HCT116 (cell line): ENCODE results near the gene IGF2R. TPM values are rescaled to one million over a fixed set of nuclear protein-coding genes. Genes with fewer than 3 reads are reported as not detected.

Source experiments
- ATAC-seq: fragments of 200-7000 bp; cut with Tn5 transposase; 2 replicates; pipeline ENCODE4 v1.9.1; 2020; ENCODE audit warnings: mild to moderate bottlenecking, moderate library complexity
- BruUV-seq: library from RNA; stranded (reverse); fragments of 400-500 nt; replicated peaks from 2 replicates; lab custom pipeline; 2021; lab: Mats Ljungman, UMichigan
- CTCF ChIA-PET: fragments of 300-600 bp; sonication (Branson Sonifier 250); formaldehyde crosslinking; loops from one replicate; lab custom pipeline; 2021; ENCODE audit warnings: antibody characterized with exemption; lab: Charles Lee
- POLR2A ChIA-PET: fragments of 300-600, 350-600 bp; sonication (Branson Sonifier 250); formaldehyde crosslinking; loops from one replicate; lab custom pipeline; 2021; ENCODE audit warnings: antibody characterized with exemption; lab: Charles Lee
- RAD21 ChIA-PET, 2 experiments: fragments of 300-600 bp; sonication (Branson Sonifier 250); formaldehyde crosslinking; loops; one replicate each; lab custom pipeline; 2023; ENCODE audit warnings: low total read pairs in 2 of 2; ENCODE audit not compliant: uncharacterized antibody in 2 of 2, unreplicated experiment in 2 of 2, low non-redundant PET in 1 of 2; lab: Charles Lee
- DNase-seq: peaks from one replicate; pipeline ENCODE4 v3.0.0-alpha.2; 2010; ENCODE audit warnings: low read depth, low spot score
- H2AFZ ChIP-seq: fragments of 200-600 bp; shearing (Covaris generic), sonication (generic); 2 replicates; pipeline ENCODE4 v1.6.1; 2017; ENCODE audit warnings: low read depth, mixed run types, mixed read lengths, antibody characterized with exemption, low read length; ENCODE audit not compliant: poor library complexity, severe bottlenecking
- H3K27ac ChIP-seq: 2 replicates; pipeline ENCODE4 v1.5.1; 2012; ENCODE audit warnings: low read depth, low read length
- H3K27me3 ChIP-seq: fragments of 200-600 bp; sonication (generic); 2 replicates; pipeline ENCODE4 v1.6.1; 2016; ENCODE audit warnings: mixed run types, low read length, mixed read lengths; ENCODE audit not compliant: insufficient read depth
- H3K36me3 ChIP-seq, 2 experiments: fragments of 200-500 bp in 1 of 2; fragments of 200-600 bp in 1 of 2; sonication (Bioruptor generic) in 1 of 2; sonication (generic) in 1 of 2; 2 replicates each; pipeline versions ENCODE4 v1.5.1 to v1.6.1; 2014 to 2016; ENCODE audit warnings: low read length in 2 of 2, inconsistent platforms in 1 of 2, mixed read lengths in 1 of 2, mixed run types in 1 of 2; ENCODE audit not compliant: insufficient read depth in 2 of 2, control insufficient read depth in 1 of 2
- H3K4me1 ChIP-seq, 2 experiments: fragments of 200-600 bp in 1 of 2; sonication (generic) in 1 of 2; 2 replicates each; pipeline versions ENCODE4 v1.5.1 to v1.6.1; 2012 to 2017; ENCODE audit warnings: low read length in 2 of 2, inconsistent platforms in 1 of 2, mild to moderate bottlenecking in 1 of 2, mixed read lengths in 1 of 2, mixed run types in 1 of 2, moderate library complexity in 1 of 2; ENCODE audit not compliant: insufficient read depth in 2 of 2, control insufficient read depth in 1 of 2
- H3K4me2 ChIP-seq: fragments of 200-600 bp; sonication (generic); 2 replicates; pipeline ENCODE4 v1.6.1; 2017; ENCODE audit warnings: mixed run types, low read length, mixed read lengths
- H3K4me3 ChIP-seq, 2 experiments: fragments of 200-600 bp in 1 of 2; sonication (generic) in 1 of 2; replicated peaks in 1 of 2; 2 replicates each; pipeline ENCODE4 v1.5.1; 2011 to 2016; ENCODE audit warnings: low read length in 2 of 2, control low read depth in 1 of 2, low read depth in 1 of 2, mild to moderate bottlenecking in 1 of 2, mixed read lengths in 1 of 2, mixed run types in 1 of 2
- H3K79me2 ChIP-seq: fragments of 200-600 bp; sonication (generic); 2 replicates; pipeline ENCODE4 v1.6.1; 2017; ENCODE audit warnings: mild to moderate bottlenecking, mixed run types, low read length, moderate library complexity, mixed read lengths; ENCODE audit not compliant: insufficient read depth
- H3K9ac ChIP-seq: fragments of 200-600 bp; sonication (generic); 2 replicates; pipeline ENCODE4 v1.6.1; 2016; ENCODE audit warnings: low read length, mixed read lengths
- H3K9me2 ChIP-seq: fragments of 200-600 bp; sonication (generic), shearing (Covaris generic); 2 replicates; pipeline ENCODE4 v1.6.1; 2017; ENCODE audit warnings: mixed run types, mild to moderate bottlenecking, moderate library complexity; ENCODE audit not compliant: insufficient read depth
- H3K9me3 ChIP-seq, 2 experiments: fragments of 200-500 bp in 1 of 2; fragments of 200-600 bp in 1 of 2; sonication (Bioruptor generic) in 1 of 2; sonication (generic) in 1 of 2; 2 replicates each; pipeline ENCODE4 v1.6.1; 2014 to 2017; ENCODE audit warnings: low read length in 2 of 2, mixed read lengths in 2 of 2, inconsistent platforms in 1 of 2, low read depth in 1 of 2, mild to moderate bottlenecking in 1 of 2, mixed run types in 1 of 2, moderate library complexity in 1 of 2; ENCODE audit not compliant: control insufficient read depth in 1 of 2, insufficient read depth in 1 of 2
- H4K20me1 ChIP-seq: fragments of 200-600 bp; sonication (generic), shearing (Covaris generic); 2 replicates; pipeline ENCODE4 v1.6.1; 2017; ENCODE audit warnings: mixed run types, mild to moderate bottlenecking, moderate library complexity; ENCODE audit not compliant: insufficient read depth
- ATF3 ChIP-seq: IDR thresholded peaks from 2 replicates; pipeline ENCODE4 v1.6.1; 2012
- CTCF ChIP-seq, 3 experiments: fragments of 200-600 bp in 1 of 3; sonication (generic) in 1 of 3; IDR thresholded peaks in 2 of 3; conservative IDR thresholded peaks in 1 of 3; 2 replicates each; pipeline ENCODE4 v1.5.1; 2012 to 2017; ENCODE audit warnings: low read depth in 2 of 3, low read length in 2 of 3, antibody characterized with exemption in 1 of 3, borderline replicate concordance in 1 of 3, control low read depth in 1 of 3, mild to moderate bottlenecking in 1 of 3, mixed read lengths in 1 of 3, mixed run types in 1 of 3, moderate library complexity in 1 of 3; ENCODE audit not compliant: insufficient read depth in 1 of 3
- EGR1 ChIP-seq: IDR thresholded peaks from 2 replicates; pipeline ENCODE4 v1.6.1; 2012; ENCODE audit warnings: low read depth
- ELF1 ChIP-seq: IDR thresholded peaks from 2 replicates; pipeline ENCODE4 v1.6.1; 2012; ENCODE audit warnings: low read depth, borderline replicate concordance
- FOSL1 ChIP-seq: IDR thresholded peaks from 2 replicates; pipeline ENCODE4 v1.6.1; 2012; ENCODE audit warnings: low read depth
- SRF ChIP-seq: IDR thresholded peaks from 2 replicates; pipeline ENCODE4 v1.6.1; 2012; ENCODE audit warnings: low read depth
- TCF7L2 ChIP-seq: IDR thresholded peaks from 2 replicates; pipeline ENCODE4 v1.7.0; 2011; ENCODE audit warnings: borderline replicate concordance, inconsistent platforms; ENCODE audit not compliant: insufficient read depth, insufficient read length; ENCODE audit errors: extremely low read depth
- ZBTB33 ChIP-seq: IDR thresholded peaks from 2 replicates; pipeline ENCODE4 v1.6.1; 2011; ENCODE audit warnings: mild to moderate bottlenecking, low read length, moderate library complexity; ENCODE audit not compliant: insufficient replicate concordance; ENCODE audit errors: extremely low read depth
- intact Hi-C: fragments of 100-400 bp; cut with micrococcal nuclease; formaldehyde crosslinking; loops from 2 replicates; pipeline ENCODE4 v1.10.0; 2022
- total RNA-seq: library from RNA; stranded (reverse); gene quantifications from one replicate; pipeline ENCODE4 v1.2.1, GENCODE V29; 2021; ENCODE audit not compliant: unreplicated experiment

The IGF2R gene
- total RNA-seq, 1 experiment from 2014 or later: 37.0 TPM

GRCh38 chr6:160088784-160089533 lies 120.1 kb downstream of the IGF2R start:
- Histone ChIP-seq H3K27ac (no peak overlapping the region), H2AFZ (no peak overlapping the region), H3K9me2 (no peaks in the 10 kb centered on the region), H3K4me3 (no peak overlapping the region), H3K27me3 (no peaks in the 10 kb centered on the region), H3K79me2 (no peaks in the 10 kb centered on the region), H3K9me3 (no peaks in the 10 kb centered on the region), H3K4me2 (no peak overlapping the region), H3K36me3 (peaks cover 10 to 24% of the 10 kb centered on the region in 2 experiments; a peak in 3 of 4 replicates), H3K4me1 (no peaks in the 10 kb centered on the region), H3K9ac (no peak overlapping the region), H4K20me1 (no peaks in the 10 kb centered on the region)
- ChIA-PET POLR2A (interaction anchor here (0.6 kb wide), 1 partner anchor 493 kb away, joined by 4 read pairs; no protein-coding TSS in a partner anchor), CTCF (interaction anchor here (1.2 to 2.2 kb wide), 4 partner anchors 11 to 367 kb away, joined by 3 to 15 read pairs (median 6); no protein-coding TSS in a partner anchor), RAD21 (no interaction called here)
- no peak for ATAC-seq
- TF ChIP-seq SRF (no peak), ATF3 (no peak), FOSL1 (no peak), ZBTB33 (no peak), TCF7L2 (no peak), EGR1 (no peak), CTCF (IDR thresholded peaks at IDR 0.05 in 2 of 3, conservative IDR thresholded peaks at IDR 0.05 in 1 of 3; ENCODE audit: borderline replicate concordance in 1 of 3, insufficient read depth in 1 of 3, low read depth in 2 of 3, low read length in 2 of 3) (no peak), ELF1 (no peak)
- intact Hi-C loops: loop anchor here (1.0 kb wide), 1 partner anchor 367 kb away; no protein-coding TSS in a partner anchor
- no TSS peak for BruUV-seq
- DNase-seq: no peak
